ENCODE results near the gene STRN3.
"Not testable (repeated sequence)": the region's sequence is repeated elsewhere in the genome, so short reads cannot be mapped to it uniquely, and the experiment has no call there.

Gene STRN3

GRCh38 chr14:30999038-30999773 is 27.0 kb downstream of the STRN3 start:
- DNase-seq = no peak

- no peak for DNase-seq
Measured at GRCh38 chr14:30998100-30998706, 28.0 kb downstream of the STRN3 start.

- DNase-seq = no peak
Measured at GRCh38 chr14:30996892-30997659, 29.1 kb downstream of the STRN3 start.

- no peak for DNase-seq
Measured at GRCh38 chr14:30995689-30996088, 30.5 kb downstream of the STRN3 start.

GRCh38 chr14:30994681-30995620 is 31.2 kb downstream of the STRN3 start:
- DNase-seq = no peak

- DNase-seq = no peak
Measured at GRCh38 chr14:30993071-30993470, 33.1 kb downstream of the STRN3 start.

GRCh38 chr14:30991408-30991807 is 34.8 kb downstream of the STRN3 start:
- no peak for DNase-seq

GRCh38 chr14:30990770-30991169 is 35.4 kb downstream of the STRN3 start:
- DNase-seq = no peak

GRCh38 chr14:30988509-30988908 is 37.7 kb downstream of the STRN3 start:
- DNase-seq = no peak

- DNase-seq = no peak
Measured at GRCh38 chr14:30985796-30986195, 40.4 kb downstream of the STRN3 start.

- no peak for DNase-seq
Measured at GRCh38 chr14:30983858-30984257, 42.3 kb downstream of the STRN3 start.

- DNase-seq = no peak
Measured at GRCh38 chr14:30982533-30982932, 43.6 kb downstream of the STRN3 start.

GRCh38 chr14:30980980-30981379 is 45.2 kb downstream of the STRN3 start:
- no peak for DNase-seq

GRCh38 chr14:30980106-30980704 is 46.0 kb downstream of the STRN3 start:
- DNase-seq = peak; percentile 44

GRCh38 chr14:30977752-30978151 is 48.4 kb downstream of the STRN3 start:
- no peak for DNase-seq

- no peak for DNase-seq
Measured at GRCh38 chr14:30974628-30975027, 51.6 kb downstream of the STRN3 start.

GRCh38 chr14:30972882-30973582 is 53.1 kb downstream of the STRN3 start:
- no peak for DNase-seq

- not testable (repeated sequence) for DNase-seq
Measured at GRCh38 chr14:30972036-30972732, 54.0 kb downstream of the STRN3 start.

GRCh38 chr14:30971586-30971985 is 54.6 kb downstream of the STRN3 start:
- DNase-seq = no peak

- not testable (repeated sequence) for DNase-seq
Measured at GRCh38 chr14:30969796-30970195, 56.4 kb downstream of the STRN3 start.
